Neuronal stem cell (in vitro differentiated cells): ENCODE results near the gene ANO9.
"Not testable (repeated sequence)": the region's sequence is repeated elsewhere in the genome, so short reads cannot be mapped to it uniquely, and the experiment has no call there.

Experiments
- DNase-seq: peaks from one replicate; pipeline ENCODE4 v3.0.0-alpha.2; 2013; ENCODE audit warnings: low spot score
- H2AFZ ChIP-seq: one replicate; pipeline ENCODE4 v1.6.1; 2013; ENCODE audit warnings: mild to moderate bottlenecking, low read length, inconsistent platforms
- H2AK5ac ChIP-seq: 2 replicates; pipeline ENCODE4 v1.6.1; 2013; ENCODE audit warnings: low read depth, mild to moderate bottlenecking, inconsistent platforms, low read length, moderate library complexity, mixed read lengths
- H2BK120ac ChIP-seq: 2 replicates; pipeline ENCODE4 v1.6.1; 2013; ENCODE audit warnings: low read depth, mild to moderate bottlenecking, inconsistent platforms, low read length, moderate library complexity, mixed read lengths
- H2BK12ac ChIP-seq: one replicate; pipeline ENCODE4 v1.6.1; 2013; ENCODE audit warnings: low read length, inconsistent platforms
- H2BK15ac ChIP-seq: 2 replicates; pipeline ENCODE4 v1.6.1; 2013; ENCODE audit warnings: mild to moderate bottlenecking, low read length, inconsistent platforms, mixed read lengths
- H2BK5ac ChIP-seq: one replicate; pipeline ENCODE4 v1.6.1; 2013; ENCODE audit warnings: inconsistent platforms, mild to moderate bottlenecking, low read length, moderate library complexity
- H3K14ac ChIP-seq: one replicate; pipeline ENCODE4 v1.6.1; 2013; ENCODE audit warnings: low read length, inconsistent platforms
- H3K18ac ChIP-seq: 2 replicates; pipeline ENCODE4 v1.6.1; 2013; ENCODE audit warnings: low read length, inconsistent platforms
- H3K23ac ChIP-seq: 2 replicates; pipeline ENCODE4 v1.6.1; 2013; ENCODE audit warnings: low read depth, mild to moderate bottlenecking, mixed read lengths, low read length, inconsistent platforms; ENCODE audit not compliant: poor library complexity
- H3K27ac ChIP-seq: replicated peaks from 3 replicates; pipeline ENCODE4 v1.5.1; 2013; ENCODE audit warnings: low read length, inconsistent platforms
- H3K27me3 ChIP-seq, 3 experiments: 2 replicates each; pipeline ENCODE4 v1.6.1; 2013; ENCODE audit warnings: low read length in 3 of 3, mild to moderate bottlenecking in 2 of 3, inconsistent platforms in 1 of 3, low read depth in 1 of 3, mixed read lengths in 1 of 3, moderate library complexity in 1 of 3; ENCODE audit not compliant: control insufficient read depth in 3 of 3, insufficient read depth in 3 of 3
- H3K36me3 ChIP-seq, 2 donors: replicated peaks in 1 of 2; 2 replicates each; pipeline ENCODE4 v1.6.1; 2013; ENCODE audit warnings: low read length in 2 of 2; ENCODE audit not compliant: control insufficient read depth in 2 of 2, insufficient read depth in 2 of 2
- H3K4ac ChIP-seq: 2 replicates; pipeline ENCODE4 v1.6.1; 2013; ENCODE audit warnings: inconsistent platforms, mild to moderate bottlenecking, low read length, moderate library complexity
- H3K4me1 ChIP-seq, 2 donors: 1 replicate in 1 of 2; 2 replicates in 1 of 2; pipeline ENCODE4 v1.6.1; 2013; ENCODE audit warnings: low read length in 2 of 2, low read depth in 1 of 2; ENCODE audit not compliant: control insufficient read depth in 2 of 2, insufficient read depth in 1 of 2
- H3K4me2 ChIP-seq: one replicate; pipeline ENCODE4 v1.6.1; 2013; ENCODE audit warnings: mild to moderate bottlenecking, low read length, inconsistent platforms; ENCODE audit not compliant: insufficient read depth, poor library complexity, severe bottlenecking
- H3K4me3 ChIP-seq, 2 donors: 2 replicates each; pipeline ENCODE4 v1.5.1; 2013; ENCODE audit warnings: low read length in 2 of 2, mild to moderate bottlenecking in 2 of 2, inconsistent platforms in 1 of 2, moderate library complexity in 1 of 2
- H3K79me1 ChIP-seq: one replicate; pipeline ENCODE4 v1.6.1; 2013; ENCODE audit warnings: low read depth, mild to moderate bottlenecking, inconsistent platforms, low read length, moderate library complexity
- H3K9ac ChIP-seq: one replicate; pipeline ENCODE4 v1.6.1; 2013; ENCODE audit warnings: mild to moderate bottlenecking, low read depth, low read length, inconsistent platforms; ENCODE audit not compliant: poor library complexity
- H3K9me3 ChIP-seq, 2 donors: replicated peaks in 1 of 2; 2 replicates each; pipeline versions ENCODE3 to v1.6.1; 2013; ENCODE audit warnings: low read length in 2 of 2, mild to moderate bottlenecking in 2 of 2, inconsistent platforms in 1 of 2, low read depth in 1 of 2, mixed read lengths in 1 of 2, moderate library complexity in 1 of 2; ENCODE audit not compliant: control insufficient read depth in 2 of 2, insufficient read depth in 1 of 2
- H4K8ac ChIP-seq: one replicate; pipeline ENCODE4 v1.6.1; 2013; ENCODE audit warnings: low read depth, mild to moderate bottlenecking, inconsistent platforms, low read length, moderate library complexity
- H4K91ac ChIP-seq: one replicate; pipeline ENCODE4 v1.6.1; 2013; ENCODE audit warnings: low read length, low read depth, mild to moderate bottlenecking, inconsistent platforms; ENCODE audit not compliant: poor library complexity
- WGBS, 2 donors: extraction: QIAGEN DNeasy Blood & Tissue Kit; methylation state at CpG; one replicate each; pipeline ENCODE4 v1.1.7; 2013; ENCODE audit warnings: missing lambda C conversion rate in 2 of 2, mixed read lengths in 1 of 2; ENCODE audit not compliant: insufficient read length in 2 of 2, insufficient replicate concordance in 1 of 2; ENCODE audit errors: extremely low coverage in 2 of 2; 5-methylcytosine and 5-hydroxymethylcytosine counted together

Gene ANO9

GRCh38 chr11:428295-428694, 13.5 kb downstream of the ANO9 start:
- H3K9me3 ChIP-seq: no peaks in the 10 kb centered on the region
- H3K27me3 ChIP-seq: peaks cover 0 to 4% (median 2%) of the 10 kb centered on the region in 3 experiments
- no peak overlapping the region for H2AFZ ChIP-seq
- WGBS, 2 donors: no CpG with 5 or more reads among the region's 24 CpGs
- no peak overlapping the region for H2BK12ac ChIP-seq
- H2BK5ac ChIP-seq: no peak overlapping the region
- H3K23ac ChIP-seq: peak overlapping the region; percentile 65
- H2BK15ac ChIP-seq: no peak overlapping the region
- peak overlapping the region in 1 of 2 donors; percentile 45 for H3K4me3 ChIP-seq
- H4K91ac ChIP-seq: peak overlapping the region; percentile 85
- no peak overlapping the region for H2AK5ac ChIP-seq
- no peak overlapping the region for H3K27ac ChIP-seq
- H2BK120ac ChIP-seq: no peak overlapping the region
- no peak for DNase-seq
- H3K4me2 ChIP-seq: no peak overlapping the region
- H3K9ac ChIP-seq: no peak overlapping the region
- H3K4me1 ChIP-seq: no peaks in the 10 kb centered on the region
- H3K18ac ChIP-seq: no peak overlapping the region
- no peaks in the 10 kb centered on the region for H3K79me1 ChIP-seq
- peak overlapping the region; percentile 82 for H3K14ac ChIP-seq
- H3K36me3 ChIP-seq: no peaks in the 10 kb centered on the region
- H4K8ac ChIP-seq: no peak overlapping the region
- H3K4ac ChIP-seq: no peak overlapping the region

- Histone ChIP-seq H4K91ac (no peak overlapping the region), H3K4me1 (no peaks in the 10 kb centered on the region), H3K4me3 (no peak overlapping the region), H3K4ac (peak overlapping the region; percentile 11), H3K4me2 (no peak overlapping the region), H2AK5ac (peak overlapping the region; percentile 21), H3K27me3 (peaks cover 0 to 5% (median 2%) of the 10 kb centered on the region in 3 experiments), H4K8ac (no peak overlapping the region), H3K14ac (no peak overlapping the region), H2BK120ac (no peak overlapping the region), H2BK5ac (no peak overlapping the region), H2AFZ (no peak overlapping the region), H3K18ac (no peak overlapping the region), H3K36me3 (no peaks in the 10 kb centered on the region), H3K9me3 (no peaks in the 10 kb centered on the region), H3K27ac (no peak overlapping the region), H2BK12ac (no peak overlapping the region), H3K9ac (no peak overlapping the region), H3K79me1 (no peaks in the 10 kb centered on the region), H3K23ac (no peak overlapping the region), H2BK15ac (no peak overlapping the region)
- no peak for DNase-seq
- WGBS, 2 donors: no CpG with 5 or more reads among the region's 8 CpGs
These were observed 15.0 kb downstream of the ANO9 start for GRCh38 chr11:426851-427250.

DNA sequence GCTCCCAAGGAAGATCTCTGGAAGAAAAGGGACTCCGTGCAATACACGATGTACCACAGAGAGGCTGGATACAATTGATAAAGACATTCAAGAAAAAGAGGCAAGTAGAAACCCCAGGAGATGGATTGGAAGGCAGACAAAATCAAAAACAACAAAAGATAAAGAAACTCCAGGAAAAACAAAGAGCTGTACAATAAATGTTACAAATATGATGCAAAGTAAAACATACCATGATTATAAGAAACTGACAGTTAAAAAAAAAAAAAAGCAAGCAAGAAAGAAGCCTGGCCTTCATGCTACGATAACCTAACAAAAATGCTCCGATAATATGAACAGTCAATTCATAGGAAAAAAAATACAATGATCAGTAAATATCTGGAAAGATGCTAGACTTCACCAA, 16.5 kb downstream of the ANO9 start:
- Histone ChIP-seq H4K8ac (no peak overlapping the region), H2AFZ (no peak overlapping the region), H3K4ac (no peak overlapping the region), H2BK5ac (no peak overlapping the region), H3K36me3 (no peaks in the 10 kb centered on the region), H3K14ac (no peak overlapping the region), H3K9me3 (no peaks in the 10 kb centered on the region), H2BK120ac (no peak overlapping the region), H3K4me1 (no peaks in the 10 kb centered on the region), H3K79me1 (no peaks in the 10 kb centered on the region), H3K23ac (no peak overlapping the region), H2AK5ac (no peak overlapping the region), H3K27me3 (peaks cover 0 to 7% (median 2%) of the 10 kb centered on the region in 3 experiments), H3K4me2 (no peak overlapping the region), H3K9ac (no peak overlapping the region), H4K91ac (no peak overlapping the region), H3K18ac (no peak overlapping the region), H2BK12ac (no peak overlapping the region), H2BK15ac (no peak overlapping the region), H3K27ac (no peak overlapping the region), H3K4me3 (no peak overlapping the region)
- DNase-seq: no peak
- WGBS, 2 donors: no CpG with 5 or more reads among the region's 4 CpGs

DNA sequence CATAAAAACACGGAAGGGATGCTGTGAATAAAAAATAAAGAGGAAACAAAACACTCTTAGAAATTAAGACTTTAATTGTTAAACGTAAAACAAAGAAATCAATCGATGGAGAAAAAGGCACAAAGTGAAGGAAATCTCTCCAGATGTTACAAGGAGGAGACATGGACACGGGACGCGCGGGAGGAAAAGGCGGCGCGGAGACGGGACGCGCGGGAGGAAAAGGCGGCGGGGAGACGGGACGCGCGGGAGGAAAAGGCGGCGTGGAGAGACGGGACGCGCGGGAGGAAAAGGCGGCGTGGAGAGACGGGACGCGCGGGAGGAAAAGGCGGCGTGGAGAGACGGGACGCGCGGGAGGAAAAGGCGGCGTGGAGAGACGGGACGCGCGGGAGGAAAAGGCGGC, 17.0 kb downstream of the ANO9 start:
- not testable (repeated sequence) for H2BK12ac ChIP-seq, DNase-seq, H3K4ac ChIP-seq

More for the DNA sequence above, 17.0 kb downstream of the ANO9 start:
- no CpG with 5 or more reads among the region's 45 CpGs for WGBS, 2 donors
- not testable (repeated sequence) for H4K8ac ChIP-seq, H3K18ac ChIP-seq, H3K79me1 ChIP-seq, H3K23ac ChIP-seq, H3K27ac ChIP-seq, H3K9ac ChIP-seq, H3K14ac ChIP-seq, H2BK120ac ChIP-seq, H3K36me3 ChIP-seq, H2AFZ ChIP-seq, H2BK5ac ChIP-seq, H3K4me1 ChIP-seq, H3K27me3 ChIP-seq, H4K91ac ChIP-seq, H2BK15ac ChIP-seq, H3K4me2 ChIP-seq, H3K4me3 ChIP-seq, H3K9me3 ChIP-seq, H2AK5ac ChIP-seq
